Left hindlimb (tissue), 1 donor: ENCODE measurements around the gene DDAH2.

ENCODE experiments used
- DNase-seq: peaks from one replicate; pipeline ENCODE4 v3.0.0-alpha.2; 2018

DDAH2 gene, protein sequence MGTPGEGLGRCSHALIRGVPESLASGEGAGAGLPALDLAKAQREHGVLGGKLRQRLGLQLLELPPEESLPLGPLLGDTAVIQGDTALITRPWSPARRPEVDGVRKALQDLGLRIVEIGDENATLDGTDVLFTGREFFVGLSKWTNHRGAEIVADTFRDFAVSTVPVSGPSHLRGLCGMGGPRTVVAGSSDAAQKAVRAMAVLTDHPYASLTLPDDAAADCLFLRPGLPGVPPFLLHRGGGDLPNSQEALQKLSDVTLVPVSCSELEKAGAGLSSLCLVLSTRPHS

GRCh38 chr6:31728767-31729514 is at the start of gene DDAH2:
DDAH2 (minus strand) TSS chr6:31729299; CDS start chr6:31729161, 138 bp downstream.
- DNase-seq = no peak

GRCh38 chr6:31778193-31778592 is 49.1 kb upstream of the DDAH2 start:
- no peak for DNase-seq

GRCh38 chr6:31777667-31778050 is 48.6 kb upstream of the DDAH2 start:
- no peak for DNase-seq

DNA sequence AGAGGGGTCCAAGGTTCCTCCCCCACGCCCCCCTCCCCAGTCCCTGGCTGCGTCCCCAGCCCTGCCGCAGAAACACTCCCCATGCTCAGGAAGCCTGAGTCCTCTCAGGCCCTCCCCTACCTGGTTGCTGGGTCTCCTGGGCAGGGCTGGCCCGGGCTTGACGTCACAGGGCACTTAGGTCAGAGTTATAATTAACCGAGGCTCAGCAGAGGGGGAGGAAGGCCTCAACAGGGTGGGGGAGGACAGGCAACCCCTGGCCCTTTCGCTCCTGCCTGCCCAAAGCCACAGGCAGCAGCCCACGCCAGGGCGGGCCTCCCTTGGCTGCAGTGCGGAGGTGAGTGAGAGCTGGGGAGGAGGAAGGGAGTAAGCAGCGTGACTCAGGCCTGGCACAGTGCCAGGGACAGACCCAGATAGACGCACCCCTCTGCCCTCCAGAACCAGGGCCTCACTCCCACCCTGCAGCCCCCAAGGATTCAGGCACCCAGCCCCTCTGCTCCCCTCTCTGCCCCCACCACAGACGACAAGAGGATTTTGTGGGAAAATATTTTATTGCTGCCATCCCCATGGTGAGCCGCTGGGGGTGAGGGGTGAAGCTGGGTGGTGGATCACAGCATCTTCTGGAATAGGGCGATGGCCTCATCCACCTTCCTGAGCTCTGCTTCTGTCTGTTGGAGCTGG is 48.0 kb upstream of the DDAH2 start, which contains the start of gene VWA7:
TSS of gene VWA7 (minus strand) at position 340 of the 678 bp plus-strand sequence. CDS start 549 bp downstream, outside the sequence.
- DNase-seq = peak; percentile 57

- DNase-seq = no peak
Observed at GRCh38 chr6:31776485-31776988, 47.4 kb upstream of the DDAH2 start.

GRCh38 chr6:31775633-31776484 is 46.8 kb upstream of the DDAH2 start:
- no peak for DNase-seq

GRCh38 chr6:31775184-31775583 is 46.1 kb upstream of the DDAH2 start:
- no peak for DNase-seq

DNA sequence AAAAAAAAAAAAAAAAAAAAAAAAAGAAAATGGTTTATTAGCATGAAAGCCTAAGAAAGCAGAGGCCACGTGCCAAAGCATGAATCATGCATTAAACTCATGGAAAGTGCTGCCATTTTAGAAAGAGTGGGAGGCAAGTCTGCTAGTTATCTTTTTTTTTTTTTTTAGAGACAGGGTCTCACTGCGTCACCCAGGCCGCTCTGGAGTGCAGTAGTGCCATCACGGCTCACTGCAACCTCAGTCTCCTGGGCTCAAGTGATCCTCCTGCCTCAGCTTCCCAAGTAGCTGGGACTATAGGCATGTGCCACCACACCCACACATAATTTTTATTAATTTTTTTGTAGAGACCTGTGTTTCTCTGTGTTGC is 42.9 kb upstream of the DDAH2 start:
- DNase-seq = no peak

DNA sequence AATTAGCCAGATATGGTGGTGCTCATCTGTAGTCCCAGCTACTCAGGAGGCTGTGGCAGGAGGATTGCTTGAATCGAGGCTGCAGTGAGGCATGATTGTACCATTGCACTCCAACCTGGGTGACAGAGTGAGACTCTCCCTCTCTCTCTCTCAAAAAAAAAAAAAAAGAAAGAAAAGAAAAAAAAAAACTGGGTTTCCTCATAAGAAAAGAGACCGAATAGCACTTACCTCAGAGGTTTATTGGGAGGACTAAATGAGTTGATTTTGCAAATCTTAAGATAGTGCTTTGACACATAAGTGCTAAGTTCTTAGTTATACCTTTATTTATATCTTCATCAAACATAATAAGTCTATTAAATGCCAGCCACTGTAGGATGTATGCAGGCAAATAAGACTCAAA is 41.8 kb upstream of the DDAH2 start:
- no peak for DNase-seq

GRCh38 chr6:31769684-31770371 is 40.7 kb upstream of the DDAH2 start:
- no peak for DNase-seq

- DNase-seq = no peak
Observed at GRCh38 chr6:31768363-31769257, 39.5 kb upstream of the DDAH2 start.

- DNase-seq = no peak
Observed at GRCh38 chr6:31767096-31767645, 38.1 kb upstream of the DDAH2 start.

GRCh38 chr6:31765910-31766794 is 37.1 kb upstream of the DDAH2 start:
- no peak for DNase-seq

DNA sequence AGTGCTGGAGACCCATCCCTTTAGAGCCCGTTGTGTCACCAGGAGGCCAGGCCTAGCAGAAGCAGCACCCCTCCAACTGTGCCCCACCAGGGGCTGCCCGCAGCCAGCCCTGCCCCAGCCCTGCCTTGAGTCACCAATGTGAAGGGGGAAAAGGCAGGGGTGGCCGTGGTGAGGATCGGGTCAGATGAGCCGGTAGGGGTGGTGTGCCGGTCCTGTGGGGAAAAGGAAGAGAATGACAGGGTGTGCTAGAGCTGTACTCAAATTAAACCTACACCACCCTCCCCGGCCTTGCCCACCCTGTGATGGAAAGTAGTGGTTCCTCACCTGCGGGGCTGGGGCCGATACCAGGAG is 36.4 kb upstream of the DDAH2 start:
- DNase-seq = no peak

DNA sequence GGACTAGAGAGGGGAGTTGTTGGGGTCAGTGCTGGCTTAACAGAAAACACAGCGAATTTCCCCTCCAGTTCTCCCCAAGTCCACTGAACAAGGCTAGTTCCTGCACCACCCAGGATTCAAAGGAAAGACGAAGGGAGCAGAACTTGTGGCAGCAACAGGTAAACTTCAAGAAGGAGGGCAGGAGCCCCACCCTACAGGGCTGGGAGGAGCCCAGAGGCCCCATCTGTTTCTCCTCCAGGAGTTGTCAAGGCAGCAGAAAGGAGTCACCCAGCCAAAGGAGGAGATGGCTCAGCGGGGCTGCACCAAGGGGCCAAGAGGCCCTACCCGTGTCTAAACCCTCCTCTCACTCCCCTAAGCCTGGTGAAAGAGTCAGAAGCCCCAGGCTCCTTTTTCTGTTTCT is 35.1 kb upstream of the DDAH2 start:
- DNase-seq = no peak

- no peak for DNase-seq
Observed at GRCh38 chr6:31763619-31763940, 34.5 kb upstream of the DDAH2 start.

GRCh38 chr6:31762878-31763618 is 33.9 kb upstream of the DDAH2 start:
- DNase-seq = no peak

DNA sequence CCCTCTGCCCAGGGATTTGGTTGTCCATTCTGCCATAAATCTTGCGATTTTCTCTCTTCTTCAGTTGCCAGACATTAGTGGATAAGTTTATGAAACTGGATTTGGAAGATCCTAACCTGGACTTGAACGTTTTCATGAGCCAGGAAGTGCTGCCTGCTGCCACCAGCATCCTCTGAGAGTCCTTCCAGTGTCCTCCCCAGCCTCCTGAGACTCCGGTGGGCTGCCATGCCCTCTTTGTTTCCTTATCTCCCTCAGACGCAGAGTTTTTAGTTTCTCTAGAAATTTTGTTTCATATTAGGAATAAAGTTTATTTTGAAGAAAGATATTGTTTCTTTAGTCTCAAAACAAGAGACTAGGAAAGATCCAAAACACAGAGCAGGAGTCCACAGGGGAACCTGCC is 33.3 kb upstream of the DDAH2 start, which contains the start of gene SAPCD1:
TSS of gene SAPCD1 (plus strand) at position 301 of the 400 bp plus-strand sequence. CDS start 399 bp downstream, outside the sequence.
- DNase-seq = no peak

DNA sequence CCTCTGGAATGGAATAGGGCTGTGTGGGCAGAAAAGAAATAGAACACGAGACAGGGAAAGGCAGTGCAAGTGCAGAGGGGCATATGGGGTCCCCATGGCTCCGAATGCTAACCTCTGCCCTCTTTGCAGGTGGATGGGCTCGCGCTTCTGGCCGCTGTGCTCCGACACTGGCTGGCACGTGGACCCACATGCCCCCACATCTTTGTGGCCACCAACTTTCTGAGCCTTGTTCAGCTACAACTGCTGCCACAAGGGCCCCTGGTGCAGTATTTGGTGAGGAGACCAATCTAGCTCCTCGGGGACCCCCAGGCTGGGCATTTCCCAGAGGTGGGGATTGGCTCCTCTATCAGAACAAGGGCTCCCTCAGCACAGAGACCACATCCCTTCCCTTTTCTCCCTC is 32.2 kb upstream of the DDAH2 start:
- DNase-seq = no peak
